Upper lobe of left lung (tissue), 4 donors: ENCODE measurements around the gene KBTBD12.

Experiments used
- POLR2AphosphoS5 ChIP-seq, 2 donors: sonication (generic); formaldehyde crosslinking; IDR thresholded peaks; one replicate each; pipeline ENCODE4 v1.5.1; 2017; ENCODE audit warnings: antibody characterized with exemption in 2 of 2
- TF ChIP-seq, protein P1 (sequence below), 6 experiments: fragments of 450-650 bp in 4 of 6; fragments of 200-600 bp in 2 of 6; sonication (generic) in 2 of 6; IDR thresholded peaks; one replicate each; pipeline ENCODE4 v1.5.1; 2016 to 2019; ENCODE audit warnings: antibody characterized with exemption in 6 of 6

DNA sequence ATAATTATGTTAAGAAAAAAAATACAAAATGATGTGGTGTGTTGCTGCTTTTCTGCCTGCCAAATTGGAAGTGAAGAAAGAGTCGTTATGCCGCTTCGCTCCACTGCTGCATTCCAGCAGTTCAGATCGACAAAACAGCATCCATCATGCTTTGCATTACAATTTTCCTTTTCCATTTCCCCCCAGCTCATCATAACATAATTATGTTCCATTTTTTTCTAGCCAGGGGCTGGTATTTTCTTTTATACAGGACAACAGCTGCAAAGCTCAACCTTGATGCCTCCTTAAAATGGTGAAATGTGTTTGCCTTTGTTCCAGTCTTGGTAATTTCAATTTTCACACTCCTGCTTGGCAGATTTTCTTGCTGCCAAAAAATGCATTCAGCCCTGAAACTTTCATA is 44.9 kb upstream of the KBTBD12 start:
- TF ChIP-seq, protein P1, sequence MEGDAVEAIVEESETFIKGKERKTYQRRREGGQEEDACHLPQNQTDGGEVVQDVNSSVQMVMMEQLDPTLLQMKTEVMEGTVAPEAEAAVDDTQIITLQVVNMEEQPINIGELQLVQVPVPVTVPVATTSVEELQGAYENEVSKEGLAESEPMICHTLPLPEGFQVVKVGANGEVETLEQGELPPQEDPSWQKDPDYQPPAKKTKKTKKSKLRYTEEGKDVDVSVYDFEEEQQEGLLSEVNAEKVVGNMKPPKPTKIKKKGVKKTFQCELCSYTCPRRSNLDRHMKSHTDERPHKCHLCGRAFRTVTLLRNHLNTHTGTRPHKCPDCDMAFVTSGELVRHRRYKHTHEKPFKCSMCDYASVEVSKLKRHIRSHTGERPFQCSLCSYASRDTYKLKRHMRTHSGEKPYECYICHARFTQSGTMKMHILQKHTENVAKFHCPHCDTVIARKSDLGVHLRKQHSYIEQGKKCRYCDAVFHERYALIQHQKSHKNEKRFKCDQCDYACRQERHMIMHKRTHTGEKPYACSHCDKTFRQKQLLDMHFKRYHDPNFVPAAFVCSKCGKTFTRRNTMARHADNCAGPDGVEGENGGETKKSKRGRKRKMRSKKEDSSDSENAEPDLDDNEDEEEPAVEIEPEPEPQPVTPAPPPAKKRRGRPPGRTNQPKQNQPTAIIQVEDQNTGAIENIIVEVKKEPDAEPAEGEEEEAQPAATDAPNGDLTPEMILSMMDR (IDR thresholded peaks at IDR 0.05) = no peak
- TF ChIP-seq POLR2AphosphoS5 (IDR thresholded peaks at IDR 0.05) = no peak
